ENCODE measurements around the gene NGLY1.

- no peak for TF ChIP-seq EP300 (IDR thresholded peaks at IDR 0.05)
- TF ChIP-seq POLR2AphosphoS5 (IDR thresholded peaks at IDR 0.05), result no peak
- TF ChIP-seq CTCF (IDR thresholded peaks at IDR 0.05), result no peak
Measured at GRCh38 chr3:25706213-25706612, 77.0 kb downstream of the NGLY1 start.

All from sigmoid colon (tissue), 4 donors.